ENCODE results near the gene NCAM2.

NCAM2 gene

GRCh38 chr21:20996421-20997310 is 1.5 kb upstream of the NCAM2 start:
- TF ChIP-seq CTCF (IDR thresholded peaks at IDR 0.05): no peak

- no peak for TF ChIP-seq CTCF (IDR thresholded peaks at IDR 0.05)
Observed at GRCh38 chr21:20997311-20997635, 936 bp upstream of the NCAM2 start.

GRCh38 chr21:20998456-20998789 is 214 bp downstream of the NCAM2 start:
- TF ChIP-seq CTCF (IDR thresholded peaks at IDR 0.05): no peak

- no peak for TF ChIP-seq CTCF (IDR thresholded peaks at IDR 0.05)
Observed at GRCh38 chr21:20998886-20999285, 677 bp downstream of the NCAM2 start.

- peak; percentile 67 for TF ChIP-seq CTCF (IDR thresholded peaks at IDR 0.05)
Observed at GRCh38 chr21:20999659-21000058, 1.4 kb downstream of the NCAM2 start.

- no peak for TF ChIP-seq CTCF (IDR thresholded peaks at IDR 0.05)
Observed at GRCh38 chr21:21000591-21001175, 2.5 kb downstream of the NCAM2 start.

GRCh38 chr21:21001591-21002100 is 3.4 kb downstream of the NCAM2 start:
- TF ChIP-seq CTCF (IDR thresholded peaks at IDR 0.05): no peak

Data from LNCAP (cell line).